Chondrocyte (in vitro differentiated cells): ENCODE data around the gene GABBR2. TPM values are rescaled to one million over a fixed set of nuclear protein-coding genes. Genes with fewer than 3 reads are reported as not detected.

Source experiments
- DNase-seq: peaks from one replicate; pipeline ENCODE4 v3.0.0; 2021; ENCODE audit warnings: mixed read lengths, low spot score
- H3K27ac Mint-ChIP-seq: one replicate; pipeline ENCODE4 v1.8.0; 2021; ENCODE audit warnings: mild to moderate bottlenecking, moderate library complexity, mixed read lengths; ENCODE audit not compliant: unreplicated experiment
- H3K27me3 Mint-ChIP-seq: 2 replicates; pipeline ENCODE4 v1.8.0; 2021; ENCODE audit warnings: low read depth, mixed read lengths
- H3K36me3 Mint-ChIP-seq: 2 replicates; pipeline ENCODE4 v1.8.0; 2021; ENCODE audit warnings: low read depth, mixed read lengths
- H3K4me1 Mint-ChIP-seq: 2 replicates; pipeline ENCODE4 v1.8.0; 2021; ENCODE audit warnings: low read depth, mild to moderate bottlenecking, mixed read lengths
- H3K4me3 Mint-ChIP-seq: one replicate; pipeline ENCODE4 v1.8.0; 2021; ENCODE audit warnings: mild to moderate bottlenecking, moderate library complexity, mixed read lengths; ENCODE audit not compliant: unreplicated experiment
- H3K9me3 Mint-ChIP-seq: 2 replicates; pipeline ENCODE4 v1.8.0; 2021; ENCODE audit warnings: low read depth, mixed read lengths
- total RNA-seq: library from RNA; stranded (reverse); gene quantifications from 3 replicates; pipeline ENCODE4 v1.2.1, GENCODE V29; 2021
- TF ChIP-seq, protein P1 (sequence below): fragments of 200-600 bp; sonication (generic); IDR thresholded peaks from 2 replicates; pipeline ENCODE4 v1.5.0; 2021; ENCODE audit warnings: antibody characterized with exemption, mild to moderate bottlenecking, moderate library complexity

Gene GABBR2
- total RNA-seq, 1 donor from 2014 or later = 0.12 TPM

DNA sequence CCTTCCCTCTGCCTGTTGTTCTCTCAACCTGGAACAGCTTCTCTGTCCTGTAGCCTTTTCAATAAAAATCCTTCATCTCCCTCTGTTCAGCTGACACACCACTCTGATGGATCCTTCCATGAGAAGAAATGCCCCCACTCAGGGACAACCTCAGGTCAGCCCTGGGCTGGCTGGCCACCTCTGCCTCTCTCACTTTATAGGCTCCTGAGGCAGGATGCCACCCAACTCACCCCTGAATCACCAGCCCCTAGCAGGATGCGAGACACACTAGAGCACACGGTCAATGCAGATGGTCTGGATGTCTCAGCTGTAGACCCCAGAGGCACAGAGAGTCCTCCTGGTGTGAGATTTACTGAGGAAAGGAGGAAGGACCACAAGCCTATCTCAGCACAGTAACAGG lies 93.8 kb downstream of the GABBR2 start:
- TF ChIP-seq, protein P1, sequence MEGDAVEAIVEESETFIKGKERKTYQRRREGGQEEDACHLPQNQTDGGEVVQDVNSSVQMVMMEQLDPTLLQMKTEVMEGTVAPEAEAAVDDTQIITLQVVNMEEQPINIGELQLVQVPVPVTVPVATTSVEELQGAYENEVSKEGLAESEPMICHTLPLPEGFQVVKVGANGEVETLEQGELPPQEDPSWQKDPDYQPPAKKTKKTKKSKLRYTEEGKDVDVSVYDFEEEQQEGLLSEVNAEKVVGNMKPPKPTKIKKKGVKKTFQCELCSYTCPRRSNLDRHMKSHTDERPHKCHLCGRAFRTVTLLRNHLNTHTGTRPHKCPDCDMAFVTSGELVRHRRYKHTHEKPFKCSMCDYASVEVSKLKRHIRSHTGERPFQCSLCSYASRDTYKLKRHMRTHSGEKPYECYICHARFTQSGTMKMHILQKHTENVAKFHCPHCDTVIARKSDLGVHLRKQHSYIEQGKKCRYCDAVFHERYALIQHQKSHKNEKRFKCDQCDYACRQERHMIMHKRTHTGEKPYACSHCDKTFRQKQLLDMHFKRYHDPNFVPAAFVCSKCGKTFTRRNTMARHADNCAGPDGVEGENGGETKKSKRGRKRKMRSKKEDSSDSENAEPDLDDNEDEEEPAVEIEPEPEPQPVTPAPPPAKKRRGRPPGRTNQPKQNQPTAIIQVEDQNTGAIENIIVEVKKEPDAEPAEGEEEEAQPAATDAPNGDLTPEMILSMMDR = no peak
- Mint-ChIP-seq H3K27me3 (peaks cover 37% of the 10 kb centered on the region), H3K4me3 (no peak overlapping the region)

DNA sequence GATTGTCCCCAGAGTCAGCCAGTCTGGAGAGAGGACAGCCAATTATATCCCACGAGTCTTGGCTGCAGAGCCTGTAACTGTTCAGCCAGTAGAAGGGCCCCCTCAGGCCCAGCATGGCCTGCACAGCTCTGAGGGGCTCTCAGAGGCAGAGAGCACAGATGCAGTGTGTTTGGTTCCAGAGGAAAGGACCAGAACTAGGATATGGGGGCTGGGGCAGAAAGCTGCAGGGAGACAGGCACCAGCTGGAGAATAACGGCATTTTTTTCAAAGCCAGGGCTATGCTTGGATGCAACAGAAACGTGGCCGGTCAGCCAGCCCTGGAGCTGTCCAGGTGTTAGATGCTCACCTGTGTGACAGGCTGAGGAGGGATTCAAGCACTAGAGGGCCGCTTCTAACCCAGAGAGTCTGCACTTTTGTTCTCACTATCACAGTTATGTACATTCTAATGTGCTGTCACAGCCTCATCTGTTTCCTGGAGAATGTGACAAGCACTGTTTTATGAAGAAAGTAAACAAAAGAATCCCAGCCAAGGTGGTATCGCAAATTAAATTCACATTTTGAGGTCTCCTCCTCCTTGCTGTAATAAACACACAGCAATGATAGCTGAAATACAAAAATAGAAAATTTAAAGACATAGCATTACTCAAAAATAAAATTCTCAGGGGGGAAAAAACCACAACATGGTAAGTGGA lies 96.5 kb downstream of the GABBR2 start:
- TF ChIP-seq, protein P1 = no peak
- Mint-ChIP-seq H3K4me1 (no peaks in the 10 kb centered on the region), H3K4me3 (no peak overlapping the region), H3K27me3 (peaks cover 33% of the 10 kb centered on the region), H3K27ac (no peak overlapping the region), H3K9me3 (no peaks in the 10 kb centered on the region), H3K36me3 (no peaks in the 10 kb centered on the region)
- no peak for DNase-seq

More for the DNA sequence above, 93.8 kb downstream of the GABBR2 start:
- H3K36me3 Mint-ChIP-seq = no peaks in the 10 kb centered on the region
- no peaks in the 10 kb centered on the region for H3K4me1 Mint-ChIP-seq
- H3K27ac Mint-ChIP-seq = no peak overlapping the region
- no peaks in the 10 kb centered on the region for H3K9me3 Mint-ChIP-seq
- no peak for DNase-seq

DNA sequence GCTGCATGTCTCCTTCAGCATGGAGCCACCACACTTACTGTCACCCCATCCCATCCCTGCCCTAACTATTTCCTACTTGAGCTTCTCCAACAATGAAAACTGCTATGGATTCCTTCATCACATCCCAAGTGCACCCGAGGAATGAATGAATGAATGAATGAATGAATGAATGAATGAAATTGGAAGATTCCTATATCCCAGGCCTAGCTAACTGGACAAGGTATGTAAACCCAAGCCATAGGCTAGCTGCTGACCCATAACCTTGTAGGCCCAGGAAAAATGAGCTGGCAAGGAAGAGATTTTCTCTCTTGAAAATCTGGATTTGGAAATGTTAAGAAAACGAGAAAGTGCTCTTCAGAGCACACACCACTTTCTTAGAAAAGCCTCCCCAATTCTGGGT lies 97.4 kb downstream of the GABBR2 start:
- no peaks in the 10 kb centered on the region for H3K9me3 Mint-ChIP-seq
- TF ChIP-seq, protein P1 = no peak
- no peaks in the 10 kb centered on the region for H3K36me3 Mint-ChIP-seq
- no peak overlapping the region for H3K27ac Mint-ChIP-seq
- no peak for DNase-seq
- H3K4me1 Mint-ChIP-seq = no peaks in the 10 kb centered on the region
- peaks cover 35% of the 10 kb centered on the region for H3K27me3 Mint-ChIP-seq
- no peak overlapping the region for H3K4me3 Mint-ChIP-seq

DNA sequence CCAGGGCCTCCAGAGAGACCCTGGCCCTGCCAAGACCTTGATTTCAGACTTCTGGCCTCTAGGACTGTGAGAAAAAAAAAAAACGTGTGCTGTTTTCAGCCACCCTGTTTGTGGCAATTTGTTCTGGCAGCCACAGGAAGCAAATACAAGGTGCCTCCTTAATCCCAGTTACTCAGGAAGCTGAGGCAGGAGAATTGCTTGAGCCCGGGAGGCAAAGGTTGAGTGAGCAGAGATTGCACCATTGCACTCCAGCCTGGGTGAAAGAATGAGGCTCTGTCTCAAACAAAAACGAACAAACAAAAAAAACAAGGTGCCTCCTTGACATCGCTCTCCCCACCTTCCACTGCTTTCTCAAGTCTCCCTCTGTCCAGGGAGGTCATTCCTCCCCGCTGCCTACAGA lies 98.0 kb downstream of the GABBR2 start:
- no peaks in the 10 kb centered on the region for H3K9me3 Mint-ChIP-seq
- TF ChIP-seq, protein P1 = no peak
- peaks cover 32% of the 10 kb centered on the region for H3K27me3 Mint-ChIP-seq
- no peaks in the 10 kb centered on the region for H3K36me3 Mint-ChIP-seq
- no peaks in the 10 kb centered on the region for H3K4me1 Mint-ChIP-seq
- DNase-seq = no peak
- no peak overlapping the region for H3K27ac Mint-ChIP-seq
- no peak overlapping the region for H3K4me3 Mint-ChIP-seq

DNA sequence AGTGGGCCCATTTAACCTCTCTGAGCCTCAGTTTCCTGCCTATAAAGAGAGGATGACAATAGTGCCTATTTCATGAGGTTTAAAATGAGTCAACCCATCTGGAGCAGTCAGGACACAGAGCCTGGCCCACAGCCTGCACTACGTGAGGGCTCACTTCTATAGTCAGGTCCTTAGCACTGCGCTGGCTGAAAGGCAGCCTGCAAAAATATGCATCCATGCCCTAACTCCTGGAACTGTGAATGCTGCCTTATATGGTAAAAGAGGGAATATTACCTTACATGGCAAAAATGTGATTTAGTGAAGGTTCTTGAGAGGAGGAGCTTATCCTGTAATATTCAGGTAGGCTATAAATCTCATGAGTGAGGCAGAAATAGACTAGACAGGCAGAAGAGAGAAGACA lies 98.5 kb downstream of the GABBR2 start:
- Mint-ChIP-seq H3K27me3 (peaks cover 27% of the 10 kb centered on the region), H3K27ac (no peak overlapping the region), H3K36me3 (no peaks in the 10 kb centered on the region), H3K4me1 (no peaks in the 10 kb centered on the region), H3K9me3 (no peaks in the 10 kb centered on the region), H3K4me3 (no peak overlapping the region)
- TF ChIP-seq, protein P1 = no peak
- DNase-seq = no peak
